Measurements from ENCODE around the gene USH2A.

USH2A gene

DNA sequence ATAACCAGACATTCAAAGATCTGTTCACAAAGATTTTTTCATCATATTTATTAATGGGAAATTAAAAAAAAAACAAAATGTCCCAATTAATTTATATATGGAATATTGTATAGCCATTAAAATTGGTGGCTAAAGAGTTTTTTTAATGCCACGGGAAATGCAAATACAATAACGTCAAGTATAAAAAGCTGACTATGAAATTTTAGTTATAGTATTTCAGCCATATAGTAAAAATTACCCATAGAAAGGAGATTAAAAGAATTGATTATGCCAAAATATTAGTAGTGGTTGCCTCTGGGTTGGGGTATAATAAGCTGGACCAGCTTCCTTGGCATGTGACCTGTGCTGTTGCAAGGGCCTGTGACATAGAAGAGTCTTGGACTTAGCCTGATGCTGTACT is 777.4 kb downstream of the USH2A start:
- Histone ChIP-seq H3K79me2 (ENCODE audit: insufficient read depth, low read length) (no peaks in the 10 kb centered on the region), H3K4me1 (ENCODE audit: insufficient read depth, low read length) (no peaks in the 10 kb centered on the region), H2AFZ (ENCODE audit: low read depth, low read length) (no peak overlapping the region), H3K9ac (ENCODE audit: low read depth, low read length) (no peak overlapping the region), H3K4me3 (ENCODE audit: low read depth in 1 of 2, low read length in 2 of 2) (no peak overlapping the region), H4K20me1 (ENCODE audit: insufficient read depth, low read length) (no peaks in the 10 kb centered on the region), H3K36me3 (ENCODE audit: insufficient read depth, low read length) (no peaks in the 10 kb centered on the region), H3K27ac (ENCODE audit: low read length) (no peak overlapping the region), H3K27me3 (ENCODE audit: insufficient read depth, low read length, poor library complexity) (no peaks in the 10 kb centered on the region), H3K4me2 (ENCODE audit: insufficient read depth, low read length) (no peak overlapping the region), H3K9me3 (ENCODE audit: insufficient read depth, low read length, severe bottlenecking) (no peaks in the 10 kb centered on the region)
- DNase-seq (no peak), ATAC-seq (ENCODE audit: insufficient read depth, low read depth) (no peak)
- TF ChIP-seq, protein P1, sequence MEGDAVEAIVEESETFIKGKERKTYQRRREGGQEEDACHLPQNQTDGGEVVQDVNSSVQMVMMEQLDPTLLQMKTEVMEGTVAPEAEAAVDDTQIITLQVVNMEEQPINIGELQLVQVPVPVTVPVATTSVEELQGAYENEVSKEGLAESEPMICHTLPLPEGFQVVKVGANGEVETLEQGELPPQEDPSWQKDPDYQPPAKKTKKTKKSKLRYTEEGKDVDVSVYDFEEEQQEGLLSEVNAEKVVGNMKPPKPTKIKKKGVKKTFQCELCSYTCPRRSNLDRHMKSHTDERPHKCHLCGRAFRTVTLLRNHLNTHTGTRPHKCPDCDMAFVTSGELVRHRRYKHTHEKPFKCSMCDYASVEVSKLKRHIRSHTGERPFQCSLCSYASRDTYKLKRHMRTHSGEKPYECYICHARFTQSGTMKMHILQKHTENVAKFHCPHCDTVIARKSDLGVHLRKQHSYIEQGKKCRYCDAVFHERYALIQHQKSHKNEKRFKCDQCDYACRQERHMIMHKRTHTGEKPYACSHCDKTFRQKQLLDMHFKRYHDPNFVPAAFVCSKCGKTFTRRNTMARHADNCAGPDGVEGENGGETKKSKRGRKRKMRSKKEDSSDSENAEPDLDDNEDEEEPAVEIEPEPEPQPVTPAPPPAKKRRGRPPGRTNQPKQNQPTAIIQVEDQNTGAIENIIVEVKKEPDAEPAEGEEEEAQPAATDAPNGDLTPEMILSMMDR (IDR thresholded peaks at IDR 0.05; ENCODE audit: borderline replicate concordance, extremely low read depth, low read length, poor library complexity, severe bottlenecking), result no peak
- no peak for TF ChIP-seq EZH2 (IDR thresholded peaks at IDR 0.05; ENCODE audit: borderline replicate concordance, low read depth, low read length, severe bottlenecking)

DNA sequence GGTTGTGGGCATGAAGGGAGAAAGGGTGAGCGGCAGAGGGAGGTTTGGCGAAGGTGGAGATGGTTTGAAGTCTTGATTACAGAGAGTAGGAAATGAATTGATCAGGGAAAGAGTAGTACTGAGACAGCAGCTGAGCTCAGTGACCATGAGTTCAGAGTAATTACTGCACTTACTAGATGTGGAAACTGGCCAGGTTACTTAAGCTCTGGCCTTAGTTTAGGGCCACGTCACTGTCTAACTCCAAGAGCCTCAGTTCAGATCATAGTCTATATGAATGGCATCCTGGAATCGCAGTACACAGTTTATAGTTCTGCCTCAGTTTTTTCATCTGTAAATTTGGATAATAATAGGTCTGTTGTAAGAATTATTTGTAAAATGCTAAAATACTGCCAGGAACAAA is 778.1 kb downstream of the USH2A start:
- Histone ChIP-seq H3K4me1 (ENCODE audit: insufficient read depth, low read length) (no peaks in the 10 kb centered on the region), H3K27ac (ENCODE audit: low read length) (no peak overlapping the region), H3K4me2 (ENCODE audit: insufficient read depth, low read length) (no peak overlapping the region), H3K9ac (ENCODE audit: low read depth, low read length) (no peak overlapping the region), H3K79me2 (ENCODE audit: insufficient read depth, low read length) (no peaks in the 10 kb centered on the region), H3K9me3 (ENCODE audit: insufficient read depth, low read length, severe bottlenecking) (no peaks in the 10 kb centered on the region), H3K27me3 (ENCODE audit: insufficient read depth, low read length, poor library complexity) (no peaks in the 10 kb centered on the region), H4K20me1 (ENCODE audit: insufficient read depth, low read length) (no peaks in the 10 kb centered on the region), H3K36me3 (ENCODE audit: insufficient read depth, low read length) (no peaks in the 10 kb centered on the region), H3K4me3 (ENCODE audit: low read depth in 1 of 2, low read length in 2 of 2) (no peak overlapping the region), H2AFZ (ENCODE audit: low read depth, low read length) (no peak overlapping the region)
- ATAC-seq (ENCODE audit: insufficient read depth, low read depth), result no peak
- TF ChIP-seq, protein P1 (IDR thresholded peaks at IDR 0.05; ENCODE audit: borderline replicate concordance, extremely low read depth, low read length, poor library complexity, severe bottlenecking), result no peak
- TF ChIP-seq EZH2 (IDR thresholded peaks at IDR 0.05; ENCODE audit: borderline replicate concordance, low read depth, low read length, severe bottlenecking), result no peak
- DNase-seq, result no peak

DNA sequence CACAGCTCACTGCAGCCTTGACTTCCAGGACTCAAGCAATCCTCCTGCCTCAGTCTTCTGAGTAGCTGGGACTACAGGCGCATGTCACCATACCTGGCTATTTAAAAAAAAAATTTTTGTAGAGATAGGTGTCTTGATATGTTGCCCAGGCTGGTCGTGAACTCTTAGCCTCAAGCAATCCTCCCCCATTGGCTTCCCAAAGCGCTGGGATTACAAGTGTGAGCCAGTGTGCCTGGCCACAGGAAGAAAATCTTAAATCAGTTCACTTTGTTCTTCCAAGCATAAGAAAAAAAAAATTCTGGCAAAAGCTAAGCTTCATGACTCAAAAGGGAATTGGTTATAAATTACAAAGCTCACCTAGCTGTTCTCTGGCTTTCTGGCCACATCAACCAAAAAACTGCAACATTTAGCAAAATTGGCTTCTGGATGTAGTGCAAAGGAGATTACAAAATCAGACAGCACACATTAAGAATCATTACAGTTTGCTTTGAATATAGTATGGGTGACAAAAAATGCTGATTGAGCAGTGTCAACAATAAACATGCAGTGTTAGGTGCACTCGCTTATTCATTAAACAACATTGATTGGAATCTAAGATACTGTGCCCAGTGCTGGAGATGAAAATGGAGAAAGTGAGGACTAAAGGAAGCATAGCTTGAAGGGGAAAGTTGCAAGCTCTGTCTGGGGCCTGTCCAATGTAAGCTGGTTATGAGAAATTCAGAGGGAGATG is 779.5 kb downstream of the USH2A start:
- no peak for DNase-seq
- TF ChIP-seq, protein P1 (IDR thresholded peaks at IDR 0.05; ENCODE audit: borderline replicate concordance, extremely low read depth, low read length, poor library complexity, severe bottlenecking), result no peak
- TF ChIP-seq EZH2 (IDR thresholded peaks at IDR 0.05; ENCODE audit: borderline replicate concordance, low read depth, low read length, severe bottlenecking), result no peak
- H3K4me2 ChIP-seq (ENCODE audit: insufficient read depth, low read length), result no peak overlapping the region
- H3K4me1 ChIP-seq (ENCODE audit: insufficient read depth, low read length), result no peaks in the 10 kb centered on the region
- no peaks in the 10 kb centered on the region for H3K79me2 ChIP-seq (ENCODE audit: insufficient read depth, low read length)
- H2AFZ ChIP-seq (ENCODE audit: low read depth, low read length), result no peak overlapping the region
- H3K9ac ChIP-seq (ENCODE audit: low read depth, low read length), result no peak overlapping the region
- no peaks in the 10 kb centered on the region for H3K27me3 ChIP-seq (ENCODE audit: insufficient read depth, low read length, poor library complexity)
- H3K36me3 ChIP-seq (ENCODE audit: insufficient read depth, low read length), result no peaks in the 10 kb centered on the region
- no peak overlapping the region for H3K4me3 ChIP-seq (ENCODE audit: low read depth in 1 of 2, low read length in 2 of 2)
- no peak overlapping the region for H3K27ac ChIP-seq (ENCODE audit: low read length)
- ATAC-seq (ENCODE audit: insufficient read depth, low read depth), result no peak
- H3K9me3 ChIP-seq (ENCODE audit: insufficient read depth, low read length, severe bottlenecking), result no peaks in the 10 kb centered on the region
- no peaks in the 10 kb centered on the region for H4K20me1 ChIP-seq (ENCODE audit: insufficient read depth, low read length)

Data from DND-41 (cell line).